Fibroblast of lung (primary cell): ENCODE results near the gene ZNF227. TPM values are rescaled to one million over a fixed set of nuclear protein-coding genes. Genes with fewer than 3 reads are reported as not detected.
A peak's percentile ranks its signal among the peaks of the same experiment; 100 is the strongest.

Experiments
- DNase-seq, 2 donors: peaks; one replicate each; pipeline versions ENCODE4 v3.0.0 to v3.0.0-alpha.2; 2010; ENCODE audit warnings: low read depth in 2 of 2
- H2AFZ ChIP-seq: 2 replicates; pipeline ENCODE4 v1.5.1; 2012; ENCODE audit warnings: low read length, control low read depth, inconsistent platforms
- H3K27ac ChIP-seq: 2 replicates; pipeline ENCODE4 v1.5.1; 2011; ENCODE audit warnings: low read length, control low read depth; ENCODE audit not compliant: insufficient read depth
- H3K27me3 ChIP-seq: 2 replicates; pipeline ENCODE4 v1.5.1; 2011; ENCODE audit warnings: mild to moderate bottlenecking, low read length; ENCODE audit not compliant: control insufficient read depth, insufficient read depth
- H3K36me3 ChIP-seq: 2 replicates; pipeline ENCODE4 v1.5.1; 2011; ENCODE audit warnings: low read length; ENCODE audit not compliant: control insufficient read depth, insufficient read depth
- H3K4me1 ChIP-seq: 2 replicates; pipeline ENCODE4 v1.5.1; 2011; ENCODE audit warnings: low read length; ENCODE audit not compliant: control insufficient read depth, insufficient read depth; ENCODE audit errors: extremely low read depth
- H3K4me2 ChIP-seq: 2 replicates; pipeline ENCODE4 v1.5.1; 2011; ENCODE audit warnings: low read length, control low read depth; ENCODE audit not compliant: insufficient read depth; ENCODE audit errors: extremely low read depth
- H3K4me3 ChIP-seq, 4 experiments: fragments of 200-600 bp in 1 of 4; sonication (generic) in 1 of 4; replicated peaks in 1 of 4; 2 replicates each; pipeline ENCODE4 v1.5.1; 2011 to 2016; ENCODE audit warnings: low read length in 4 of 4, low read depth in 3 of 4, mild to moderate bottlenecking in 3 of 4, control low read depth in 2 of 4, inconsistent platforms in 1 of 4, mixed read lengths in 1 of 4; ENCODE audit not compliant: insufficient read depth in 1 of 4; ENCODE audit errors: control extremely low read depth in 1 of 4
- H3K79me2 ChIP-seq: 2 replicates; pipeline ENCODE4 v1.5.1; 2012; ENCODE audit warnings: mild to moderate bottlenecking, low read length, inconsistent platforms; ENCODE audit not compliant: control insufficient read depth, insufficient read depth
- H3K9ac ChIP-seq: 2 replicates; pipeline ENCODE4 v1.5.1; 2011; ENCODE audit warnings: mild to moderate bottlenecking, low read length, control low read depth; ENCODE audit not compliant: insufficient read depth
- H3K9me3 ChIP-seq: 2 replicates; pipeline ENCODE4 v1.5.1; 2012; ENCODE audit warnings: low read depth, low read length; ENCODE audit not compliant: control insufficient read depth, insufficient read depth
- H4K20me1 ChIP-seq: 2 replicates; pipeline ENCODE4 v1.5.1; 2011; ENCODE audit warnings: low read length; ENCODE audit not compliant: control insufficient read depth, insufficient read depth; ENCODE audit errors: extremely low read depth
- EZH2 ChIP-seq: IDR thresholded peaks from 2 replicates; pipeline ENCODE4 v1.5.1; 2012; ENCODE audit warnings: low read length, control low read depth, mild to moderate bottlenecking; ENCODE audit errors: missing control alignments
- polyA plus RNA-seq, 2 donors: library from polyadenylated mRNA; depleted of rRNA in 1 of 2; stranded (reverse) in 1 of 2; unstranded in 1 of 2; fragments of >200 nt; gene quantifications; 2 replicates each; pipeline ENCODE4 v1.2.1, GENCODE V29; 2011 to 2012; ENCODE audit warnings: missing spikeins in 1 of 2
- total RNA-seq: library from RNA; depleted of rRNA; stranded (reverse); fragments of >200 nt; gene quantifications from 2 replicates; pipeline ENCODE4 v1.2.1, GENCODE V29; 2014
- TF ChIP-seq, protein P1 (sequence below), 2 donors: IDR thresholded peaks in 1 of 2; conservative IDR thresholded peaks in 1 of 2; 1 replicate in 1 of 2; 2 replicates in 1 of 2; pipeline ENCODE4 v1.5.1; 2011 to 2012; ENCODE audit warnings: low read length in 2 of 2, control low read depth in 1 of 2, inconsistent platforms in 1 of 2, low read depth in 1 of 2, mild to moderate bottlenecking in 1 of 2

The ZNF227 gene
- total and polyA plus RNA-seq, 2 donors (not counting 1 experiment from before 2014, with no cell fraction given): 9.9 to 32.0 TPM

DNA sequence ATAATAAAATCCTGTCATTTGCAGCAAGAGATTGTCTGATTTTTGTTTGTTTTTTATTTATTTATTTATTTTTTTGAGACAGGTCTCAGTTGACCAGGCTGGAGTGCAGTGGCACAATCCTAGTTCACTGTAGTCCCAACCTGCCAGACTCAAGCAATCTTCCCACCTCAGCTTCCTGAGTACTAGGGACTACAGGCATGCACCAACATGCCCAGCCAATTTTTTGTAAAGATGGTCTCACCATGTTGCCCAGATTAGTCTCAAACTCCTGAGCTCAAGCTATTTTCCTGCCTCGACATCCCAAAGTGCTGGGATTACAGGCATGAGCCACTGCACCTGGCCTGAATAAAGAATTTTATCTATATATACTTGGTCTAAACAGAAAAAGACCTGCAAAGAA is 65.0 kb downstream of the ZNF227 start:
- Histone ChIP-seq H4K20me1 (no peaks in the 10 kb centered on the region), H3K4me3 (no peak overlapping the region), H3K4me1 (no peaks in the 10 kb centered on the region), H3K4me2 (no peak overlapping the region), H3K9ac (no peak overlapping the region), H3K79me2 (no peaks in the 10 kb centered on the region), H2AFZ (no peak overlapping the region), H3K27me3 (no peaks in the 10 kb centered on the region), H3K9me3 (no peaks in the 10 kb centered on the region), H3K27ac (no peak overlapping the region), H3K36me3 (no peaks in the 10 kb centered on the region)
- DNase-seq: no peak
- no peak for TF ChIP-seq EZH2
- TF ChIP-seq, protein P1, sequence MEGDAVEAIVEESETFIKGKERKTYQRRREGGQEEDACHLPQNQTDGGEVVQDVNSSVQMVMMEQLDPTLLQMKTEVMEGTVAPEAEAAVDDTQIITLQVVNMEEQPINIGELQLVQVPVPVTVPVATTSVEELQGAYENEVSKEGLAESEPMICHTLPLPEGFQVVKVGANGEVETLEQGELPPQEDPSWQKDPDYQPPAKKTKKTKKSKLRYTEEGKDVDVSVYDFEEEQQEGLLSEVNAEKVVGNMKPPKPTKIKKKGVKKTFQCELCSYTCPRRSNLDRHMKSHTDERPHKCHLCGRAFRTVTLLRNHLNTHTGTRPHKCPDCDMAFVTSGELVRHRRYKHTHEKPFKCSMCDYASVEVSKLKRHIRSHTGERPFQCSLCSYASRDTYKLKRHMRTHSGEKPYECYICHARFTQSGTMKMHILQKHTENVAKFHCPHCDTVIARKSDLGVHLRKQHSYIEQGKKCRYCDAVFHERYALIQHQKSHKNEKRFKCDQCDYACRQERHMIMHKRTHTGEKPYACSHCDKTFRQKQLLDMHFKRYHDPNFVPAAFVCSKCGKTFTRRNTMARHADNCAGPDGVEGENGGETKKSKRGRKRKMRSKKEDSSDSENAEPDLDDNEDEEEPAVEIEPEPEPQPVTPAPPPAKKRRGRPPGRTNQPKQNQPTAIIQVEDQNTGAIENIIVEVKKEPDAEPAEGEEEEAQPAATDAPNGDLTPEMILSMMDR (conservative IDR thresholded peaks at IDR 0.05 in 1 of 2, IDR thresholded peaks at IDR 0.05 in 1 of 2; ENCODE audit: low read depth in 1 of 2, low read length in 2 of 2): no peak

DNA sequence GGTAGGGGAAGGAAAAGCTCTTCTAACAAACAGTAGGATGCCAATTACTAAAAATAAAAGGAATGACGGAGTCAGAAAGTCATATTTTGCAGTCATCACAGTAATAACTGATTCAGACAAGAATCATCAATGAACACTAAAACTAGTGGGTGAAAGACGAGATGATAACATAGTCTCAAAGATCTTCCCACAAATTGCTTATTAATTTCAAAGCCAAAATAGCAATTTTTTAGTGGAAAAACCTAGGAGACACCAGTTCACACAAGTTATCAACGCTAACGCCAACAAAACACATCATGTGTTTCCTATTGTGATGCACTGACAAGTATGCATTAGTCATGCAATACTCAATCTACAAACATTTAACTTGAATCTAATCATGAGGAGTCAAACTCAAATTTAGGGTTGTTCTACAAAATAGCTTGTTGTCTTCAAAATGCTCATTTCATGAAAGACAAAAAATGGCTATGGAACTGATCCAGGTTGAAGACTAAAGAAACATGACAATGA is 65.9 kb downstream of the ZNF227 start:
- no peak overlapping the region for H3K9ac ChIP-seq

DNA sequence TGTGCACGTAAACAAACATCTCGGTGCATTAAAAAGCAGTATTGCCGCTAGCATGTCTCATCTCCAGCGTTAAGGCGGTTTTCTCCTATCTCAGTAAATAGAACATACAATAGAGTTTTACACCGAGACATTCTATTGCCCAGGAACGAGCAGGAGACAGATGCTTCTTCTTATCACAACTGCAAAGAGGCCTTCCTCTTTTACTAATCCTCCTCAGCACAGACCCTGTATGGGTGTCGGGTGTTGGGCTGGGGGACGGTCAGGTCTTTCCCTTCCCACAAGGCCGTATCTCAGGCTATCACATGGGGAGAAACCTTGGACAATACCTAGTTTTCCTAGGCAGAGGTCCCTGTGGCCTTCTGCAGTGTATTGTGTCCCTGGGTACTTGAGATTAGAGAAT is 68.6 kb downstream of the ZNF227 start:
- Histone ChIP-seq H4K20me1 (no peaks in the 10 kb centered on the region), H3K4me2 (no peak overlapping the region), H3K27me3 (no peaks in the 10 kb centered on the region), H3K36me3 (no peaks in the 10 kb centered on the region), H3K79me2 (no peaks in the 10 kb centered on the region), H3K4me1 (no peaks in the 10 kb centered on the region), H3K27ac (no peak overlapping the region), H2AFZ (no peak overlapping the region), H3K9ac (no peak overlapping the region), H3K9me3 (no peaks in the 10 kb centered on the region), H3K4me3 (no peak overlapping the region)
- no peak for TF ChIP-seq EZH2
- TF ChIP-seq, protein P1 (conservative IDR thresholded peaks at IDR 0.05 in 1 of 2, IDR thresholded peaks at IDR 0.05 in 1 of 2; ENCODE audit: low read depth in 1 of 2, low read length in 2 of 2): no peak
- DNase-seq: no peak

More for the DNA sequence above, 65.9 kb downstream of the ZNF227 start:
- Histone ChIP-seq H3K36me3 (no peaks in the 10 kb centered on the region), H2AFZ (no peak overlapping the region), H3K79me2 (no peaks in the 10 kb centered on the region), H3K9me3 (no peaks in the 10 kb centered on the region), H3K27me3 (no peaks in the 10 kb centered on the region), H3K4me3 (no peak overlapping the region), H3K4me1 (no peaks in the 10 kb centered on the region), H3K27ac (no peak overlapping the region), H3K4me2 (no peak overlapping the region), H4K20me1 (no peaks in the 10 kb centered on the region)
- TF ChIP-seq EZH2: no peak
- TF ChIP-seq, protein P1 (conservative IDR thresholded peaks at IDR 0.05 in 1 of 2, IDR thresholded peaks at IDR 0.05 in 1 of 2; ENCODE audit: low read depth in 1 of 2, low read length in 2 of 2): no peak
- peak in 1 of 2 donors; percentile 8 for DNase-seq
